ENCODE results near the gene RIPPLY2. TPM values are rescaled to one million over a fixed set of nuclear protein-coding genes. Genes with fewer than 3 reads are reported as not detected.
"Not testable (repeated sequence)": the region's sequence is repeated elsewhere in the genome, so short reads cannot be mapped to it uniquely, and the experiment has no call there.

RIPPLY2 gene
- total RNA-seq, result not detected

- CTCF ChIA-PET, result no interaction called here
- no peaks in the 10 kb centered on the region for H3K9me3 Mint-ChIP-seq
- no peak for DNase-seq
- no peaks in the 10 kb centered on the region for H3K36me3 Mint-ChIP-seq
- H3K27ac Mint-ChIP-seq, result no peak within 1 kb of the TSS
- intact Hi-C loops (cut with micrococcal nuclease), result no loop called here
- peak within 1 kb of the TSS; percentile 52 for H3K4me3 Mint-ChIP-seq
- peaks cover 58% of the 10 kb centered on the region for H3K27me3 Mint-ChIP-seq
- H3K4me1 Mint-ChIP-seq (ENCODE audit: low read depth), result peaks cover 2% of the 10 kb centered on the region
- POLR2A ChIA-PET, result no interaction called here
Observed at GRCh38 chr6:83853178-83854000, at the start of gene RIPPLY2. Gene RIPPLY2 (plus strand): TSS chr6:83853360. CDS start chr6:83853417, 57 bp downstream.

- H3K27me3 Mint-ChIP-seq; H3K36me3 Mint-ChIP-seq; H3K9me3 Mint-ChIP-seq; CTCF ChIA-PET; POLR2A ChIA-PET; DNase-seq; intact Hi-C loops (cut with micrococcal nuclease); H3K27ac Mint-ChIP-seq; H3K4me1 Mint-ChIP-seq (ENCODE audit: low read depth); H3K4me3 Mint-ChIP-seq: not testable (repeated sequence)
Observed at GRCh38 chr6:83803492-83803891, 49.7 kb upstream of the RIPPLY2 start.

DNA sequence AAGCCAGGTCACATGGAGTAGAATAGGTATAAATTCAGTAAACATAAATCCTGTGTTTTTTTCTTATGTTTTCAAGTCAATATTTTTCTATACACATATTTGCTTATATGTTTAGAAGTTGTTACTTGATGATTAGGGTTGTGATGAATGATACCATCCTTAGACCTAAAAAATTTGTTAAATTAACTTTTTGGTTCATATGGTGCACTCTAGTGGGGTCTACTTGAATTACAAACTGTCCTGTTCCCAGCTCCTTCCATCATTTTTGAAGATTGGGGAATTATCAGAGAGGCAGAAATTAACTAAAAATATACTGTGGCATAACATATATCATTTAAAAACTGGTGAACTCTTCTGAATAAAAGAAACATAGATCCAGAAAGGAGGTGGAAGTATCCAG lies 48.3 kb upstream of the RIPPLY2 start:
- peaks cover 8% of the 10 kb centered on the region for H3K9me3 Mint-ChIP-seq

GRCh38 chr6:83808005-83808404 lies 45.2 kb upstream of the RIPPLY2 start:
- Mint-ChIP-seq H3K9me3 (peaks cover 8% of the 10 kb centered on the region), H3K4me1 (ENCODE audit: low read depth) (no peaks in the 10 kb centered on the region), H3K27me3 (peaks cover 4% of the 10 kb centered on the region), H3K36me3 (no peaks in the 10 kb centered on the region), H3K4me3 (no peak overlapping the region), H3K27ac (no peak overlapping the region)
- CTCF ChIA-PET, result no interaction called here
- intact Hi-C loops (cut with micrococcal nuclease), result no loop called here
- POLR2A ChIA-PET, result no interaction called here
- no peak for DNase-seq

More for the DNA sequence above, 48.3 kb upstream of the RIPPLY2 start:
- intact Hi-C loops (cut with micrococcal nuclease), result no loop called here
- Mint-ChIP-seq H3K4me3 (no peak overlapping the region), H3K27ac (no peak overlapping the region), H3K4me1 (ENCODE audit: low read depth) (no peaks in the 10 kb centered on the region), H3K27me3 (peaks cover 2% of the 10 kb centered on the region), H3K36me3 (no peaks in the 10 kb centered on the region)
- CTCF ChIA-PET, result no interaction called here
- DNase-seq, result no peak
- POLR2A ChIA-PET, result no interaction called here

GRCh38 chr6:83808926-83809325 lies 44.2 kb upstream of the RIPPLY2 start:
- CTCF ChIA-PET, result no interaction called here
- no peak for DNase-seq
- Mint-ChIP-seq H3K4me3 (no peak overlapping the region), H3K27me3 (peaks cover 4% of the 10 kb centered on the region), H3K36me3 (no peaks in the 10 kb centered on the region), H3K9me3 (peaks cover 8% of the 10 kb centered on the region), H3K27ac (no peak overlapping the region), H3K4me1 (ENCODE audit: low read depth) (no peaks in the 10 kb centered on the region)
- intact Hi-C loops (cut with micrococcal nuclease), result no loop called here
- POLR2A ChIA-PET, result no interaction called here

- peaks cover 2% of the 10 kb centered on the region for H3K27me3 Mint-ChIP-seq
- intact Hi-C loops (cut with micrococcal nuclease), result no loop called here
- no peak overlapping the region for H3K27ac Mint-ChIP-seq
- POLR2A ChIA-PET, result no interaction called here
- H3K4me1 Mint-ChIP-seq (ENCODE audit: low read depth), result no peaks in the 10 kb centered on the region
- no peak overlapping the region for H3K4me3 Mint-ChIP-seq
- H3K9me3 Mint-ChIP-seq, result no peaks in the 10 kb centered on the region
- CTCF ChIA-PET, result interaction anchor here (0.7 kb wide), 1 partner anchor 276 kb away, joined by 3 read pairs; no protein-coding TSS in a partner anchor
- H3K36me3 Mint-ChIP-seq, result no peaks in the 10 kb centered on the region
- DNase-seq, result no peak
Observed at GRCh38 chr6:83812595-83812994, 40.6 kb upstream of the RIPPLY2 start.

DNA sequence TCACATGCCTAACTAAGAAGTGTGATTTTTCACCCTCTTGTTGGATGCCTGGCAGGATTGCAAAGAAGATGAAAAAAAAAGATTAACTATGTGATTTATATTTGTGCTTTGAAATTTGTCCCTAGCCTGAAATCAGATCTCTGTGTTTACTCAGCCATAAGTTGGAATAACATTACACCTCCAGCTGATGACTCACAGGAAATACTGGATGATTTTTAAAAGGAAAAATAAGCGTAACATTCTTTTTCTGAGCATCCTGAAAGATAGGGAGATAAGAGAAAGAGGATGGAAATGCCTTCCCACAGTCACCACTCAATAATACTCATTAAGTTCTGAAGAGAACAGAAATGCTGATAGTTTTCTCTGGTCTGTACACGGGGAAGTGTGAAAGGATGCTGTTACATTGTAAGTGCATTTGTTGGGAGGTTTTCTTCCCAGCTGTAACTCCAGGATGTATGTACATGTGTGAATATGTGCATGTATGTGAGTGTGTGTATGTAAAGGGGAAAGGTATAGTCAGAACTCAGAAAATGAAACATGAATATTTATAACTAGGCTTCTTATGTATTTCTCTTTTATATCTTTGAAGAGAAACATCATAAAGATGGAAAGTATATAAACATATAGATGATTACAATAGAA lies 37.4 kb upstream of the RIPPLY2 start:
- Mint-ChIP-seq H3K4me3 (no peak overlapping the region), H3K27me3 (peaks cover 2% of the 10 kb centered on the region), H3K36me3 (no peaks in the 10 kb centered on the region), H3K27ac (no peak overlapping the region), H3K4me1 (ENCODE audit: low read depth) (no peaks in the 10 kb centered on the region), H3K9me3 (no peaks in the 10 kb centered on the region)
- POLR2A ChIA-PET, result no interaction called here
- no peak for DNase-seq
- intact Hi-C loops (cut with micrococcal nuclease), result no loop called here
- CTCF ChIA-PET, result no interaction called here

DNA sequence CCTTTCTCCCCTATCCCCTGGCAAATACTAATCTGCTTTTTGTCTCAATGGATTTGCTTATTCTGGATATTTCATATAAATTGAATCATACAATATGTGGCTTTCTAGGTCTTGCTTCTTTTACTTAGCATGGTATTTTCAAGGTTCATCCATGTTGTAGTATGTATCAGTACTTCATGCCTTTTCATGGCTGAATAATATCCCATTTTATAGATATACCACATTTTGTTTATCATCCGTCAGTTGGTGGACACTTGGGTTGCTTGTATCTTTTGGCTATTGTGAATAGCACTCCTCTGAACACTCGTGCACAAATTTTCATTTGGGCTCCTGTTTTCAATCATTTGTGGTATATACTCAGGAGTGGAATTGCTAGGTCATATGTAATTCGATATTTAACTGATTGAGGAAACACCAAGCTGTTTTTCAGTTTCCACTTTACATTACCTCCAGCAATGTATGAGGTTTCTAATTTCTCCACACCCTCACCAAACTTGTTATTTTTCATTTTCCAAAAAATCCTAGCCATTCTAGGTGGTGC lies 30.5 kb upstream of the RIPPLY2 start:
- no peaks in the 10 kb centered on the region for H3K36me3 Mint-ChIP-seq
- no peak for DNase-seq
- no peaks in the 10 kb centered on the region for H3K9me3 Mint-ChIP-seq
- H3K27me3 Mint-ChIP-seq, result peaks cover 2% of the 10 kb centered on the region
- no peak overlapping the region for H3K4me3 Mint-ChIP-seq
- POLR2A ChIA-PET, result no interaction called here
- H3K4me1 Mint-ChIP-seq (ENCODE audit: low read depth), result no peaks in the 10 kb centered on the region
- CTCF ChIA-PET, result interaction anchor here (0.6 kb wide), 1 partner anchor 138 kb away, joined by 3 read pairs; no protein-coding TSS in a partner anchor
- intact Hi-C loops (cut with micrococcal nuclease), result no loop called here
- H3K27ac Mint-ChIP-seq, result no peak overlapping the region

GRCh38 chr6:83824388-83824801 lies 28.8 kb upstream of the RIPPLY2 start:
- intact Hi-C loops (cut with micrococcal nuclease), result no loop called here
- H3K27ac Mint-ChIP-seq, result no peak overlapping the region
- CTCF ChIA-PET, result no interaction called here
- no peaks in the 10 kb centered on the region for H3K9me3 Mint-ChIP-seq
- peaks cover 2% of the 10 kb centered on the region for H3K27me3 Mint-ChIP-seq
- DNase-seq, result no peak
- no peaks in the 10 kb centered on the region for H3K36me3 Mint-ChIP-seq
- no peaks in the 10 kb centered on the region for H3K4me1 Mint-ChIP-seq (ENCODE audit: low read depth)
- POLR2A ChIA-PET, result no interaction called here
- no peak overlapping the region for H3K4me3 Mint-ChIP-seq

DNA sequence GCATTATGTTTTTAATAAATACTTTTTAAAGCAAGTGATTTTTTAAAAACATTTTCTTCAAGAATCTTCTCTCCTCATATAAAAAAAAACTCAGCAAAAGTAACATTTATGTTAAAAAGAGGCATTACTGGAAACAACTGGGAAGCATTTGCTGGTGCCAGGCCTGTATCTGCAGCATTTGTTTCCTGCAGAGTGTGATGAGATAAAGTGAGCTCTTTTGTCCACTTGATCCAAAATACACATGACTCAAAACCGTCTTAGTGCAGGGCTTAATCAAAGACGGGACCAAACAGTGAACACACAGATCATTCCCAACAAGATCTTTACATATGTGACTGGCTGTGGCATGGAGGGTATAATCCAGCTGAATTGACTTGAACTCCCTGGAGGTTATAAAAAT lies 28.3 kb upstream of the RIPPLY2 start:
- ChIA-PET POLR2A (no interaction called here), CTCF (no interaction called here)
- H3K27ac Mint-ChIP-seq, result no peak overlapping the region

GRCh38 chr6:83827050-83827449 lies 26.1 kb upstream of the RIPPLY2 start:
- peaks cover 2% of the 10 kb centered on the region for H3K27me3 Mint-ChIP-seq
- H3K4me1 Mint-ChIP-seq (ENCODE audit: low read depth), result no peaks in the 10 kb centered on the region
- DNase-seq, result no peak
- no peak overlapping the region for H3K4me3 Mint-ChIP-seq
- ChIA-PET POLR2A (no interaction called here), CTCF (no interaction called here)
- H3K9me3 Mint-ChIP-seq, result no peaks in the 10 kb centered on the region
- intact Hi-C loops (cut with micrococcal nuclease), result no loop called here
- H3K36me3 Mint-ChIP-seq, result no peaks in the 10 kb centered on the region
- H3K27ac Mint-ChIP-seq, result no peak overlapping the region

More for the DNA sequence above, 28.3 kb upstream of the RIPPLY2 start:
- Mint-ChIP-seq H3K36me3 (no peaks in the 10 kb centered on the region), H3K4me1 (ENCODE audit: low read depth) (no peaks in the 10 kb centered on the region), H3K27me3 (peaks cover 2% of the 10 kb centered on the region), H3K9me3 (no peaks in the 10 kb centered on the region), H3K4me3 (no peak overlapping the region)
- intact Hi-C loops (cut with micrococcal nuclease), result no loop called here
- no peak for DNase-seq

- CTCF ChIA-PET, result no interaction called here
Observed at GRCh38 chr6:83838727-83839126, 14.4 kb upstream of the RIPPLY2 start.

More at GRCh38 chr6:83838727-83839126, 14.4 kb upstream of the RIPPLY2 start:
- Mint-ChIP-seq H3K27ac (no peak overlapping the region), H3K36me3 (no peaks in the 10 kb centered on the region), H3K27me3 (peaks cover 18% of the 10 kb centered on the region), H3K9me3 (peaks cover 15% of the 10 kb centered on the region), H3K4me3 (no peak overlapping the region), H3K4me1 (ENCODE audit: low read depth) (no peaks in the 10 kb centered on the region)
- intact Hi-C loops (cut with micrococcal nuclease), result no loop called here
- POLR2A ChIA-PET, result no interaction called here
- no peak for DNase-seq
